ENCODE data around the gene GFRA3.
"Not testable (repeated sequence)": the region's sequence is repeated elsewhere in the genome, so short reads cannot be mapped to it uniquely, and the experiment has no call there.

GFRA3 gene

GRCh38 chr5:138275895-138276294 is 1.5 kb upstream of the GFRA3 start:
- no peak overlapping the region for H3K9ac ChIP-seq (ENCODE audit: low read length)
- H3K36me3 ChIP-seq (ENCODE audit: insufficient read depth, low read length), result no peaks in the 10 kb centered on the region
- no peaks in the 10 kb centered on the region for H3K9me3 ChIP-seq (ENCODE audit: low read length)
- no peak overlapping the region for H3K27ac ChIP-seq (ENCODE audit: low read depth, low read length)
- H3K4me3 ChIP-seq (ENCODE audit: low read depth in 1 of 2, low read length in 2 of 2), result no peak overlapping the region
- no peaks in the 10 kb centered on the region for H3K4me1 ChIP-seq (ENCODE audit: insufficient read depth, low read length)
- H3K27me3 ChIP-seq (ENCODE audit: control insufficient read depth in 1 of 2, insufficient read depth in 2 of 2, low read length in 2 of 2), result peaks cover 0 to 18% of the 10 kb centered on the region in 2 donors

GRCh38 chr5:138275379-138275782 is 960 bp upstream of the GFRA3 start:
- Histone ChIP-seq H3K27ac (ENCODE audit: low read depth, low read length) (no peak overlapping the region), H3K9me3 (ENCODE audit: low read length) (no peaks in the 10 kb centered on the region), H3K9ac (ENCODE audit: low read length) (no peak overlapping the region), H3K4me3 (ENCODE audit: low read depth in 1 of 2, low read length in 2 of 2) (no peak overlapping the region), H3K36me3 (ENCODE audit: insufficient read depth, low read length) (no peaks in the 10 kb centered on the region), H3K4me1 (ENCODE audit: insufficient read depth, low read length) (no peaks in the 10 kb centered on the region), H3K27me3 (ENCODE audit: control insufficient read depth in 1 of 2, insufficient read depth in 2 of 2, low read length in 2 of 2) (peaks cover 0 to 18% of the 10 kb centered on the region in 2 donors)

GRCh38 chr5:138273834-138274188 is 610 bp downstream of the GFRA3 start:
- Histone ChIP-seq H3K9me3 (ENCODE audit: low read length) (no peaks in the 10 kb centered on the region), H3K9ac (ENCODE audit: low read length) (no peak overlapping the region), H3K27ac (ENCODE audit: low read depth, low read length) (no peak overlapping the region), H3K4me1 (ENCODE audit: insufficient read depth, low read length) (no peaks in the 10 kb centered on the region), H3K4me3 (ENCODE audit: low read depth in 1 of 2, low read length in 2 of 2) (no peak overlapping the region), H3K27me3 (ENCODE audit: control insufficient read depth in 1 of 2, insufficient read depth in 2 of 2, low read length in 2 of 2) (peaks cover 0 to 18% of the 10 kb centered on the region in 2 donors), H3K36me3 (ENCODE audit: insufficient read depth, low read length) (no peaks in the 10 kb centered on the region)

GRCh38 chr5:138272681-138273080 is 1.7 kb downstream of the GFRA3 start:
- Histone ChIP-seq H3K4me3 (ENCODE audit: low read depth in 1 of 2, low read length in 2 of 2) (no peak overlapping the region), H3K4me1 (ENCODE audit: insufficient read depth, low read length) (no peaks in the 10 kb centered on the region), H3K9ac (ENCODE audit: low read length) (no peak overlapping the region), H3K9me3 (ENCODE audit: low read length) (no peaks in the 10 kb centered on the region), H3K27me3 (ENCODE audit: control insufficient read depth in 1 of 2, insufficient read depth in 2 of 2, low read length in 2 of 2) (peaks cover 0 to 18% of the 10 kb centered on the region in 2 donors), H3K27ac (ENCODE audit: low read depth, low read length) (no peak overlapping the region), H3K36me3 (ENCODE audit: insufficient read depth, low read length) (no peaks in the 10 kb centered on the region)

- H3K9me3 ChIP-seq (ENCODE audit: low read length), result no peaks in the 10 kb centered on the region
- H3K4me1 ChIP-seq (ENCODE audit: insufficient read depth, low read length), result no peaks in the 10 kb centered on the region
- no peaks in the 10 kb centered on the region for H3K36me3 ChIP-seq (ENCODE audit: insufficient read depth, low read length)
- no peak overlapping the region for H3K27ac ChIP-seq (ENCODE audit: low read depth, low read length)
- no peak overlapping the region for H3K9ac ChIP-seq (ENCODE audit: low read length)
- peaks cover 0 to 18% of the 10 kb centered on the region in 2 donors for H3K27me3 ChIP-seq (ENCODE audit: control insufficient read depth in 1 of 2, insufficient read depth in 2 of 2, low read length in 2 of 2)
- no peak overlapping the region for H3K4me3 ChIP-seq (ENCODE audit: low read depth in 1 of 2, low read length in 2 of 2)
Observed at GRCh38 chr5:138271281-138271680, 3.1 kb downstream of the GFRA3 start.

- Histone ChIP-seq H3K9me3 (ENCODE audit: low read length) (no peaks in the 10 kb centered on the region), H3K4me3 (ENCODE audit: low read depth in 1 of 2, low read length in 2 of 2) (no peak overlapping the region), H3K27me3 (ENCODE audit: control insufficient read depth in 1 of 2, insufficient read depth in 2 of 2, low read length in 2 of 2) (no peaks in the 10 kb centered on the region), H3K9ac (ENCODE audit: low read length) (no peak overlapping the region), H3K27ac (ENCODE audit: low read depth, low read length) (no peak overlapping the region), H3K36me3 (ENCODE audit: insufficient read depth, low read length) (no peaks in the 10 kb centered on the region), H3K4me1 (ENCODE audit: insufficient read depth, low read length) (no peaks in the 10 kb centered on the region)
Observed at GRCh38 chr5:138264183-138264582, 10.2 kb downstream of the GFRA3 start.

GRCh38 chr5:138263581-138263980 is 10.8 kb downstream of the GFRA3 start:
- Histone ChIP-seq H3K27me3 (ENCODE audit: control insufficient read depth in 1 of 2, insufficient read depth in 2 of 2, low read length in 2 of 2) (no peaks in the 10 kb centered on the region), H3K4me1 (ENCODE audit: insufficient read depth, low read length) (no peaks in the 10 kb centered on the region), H3K9me3 (ENCODE audit: low read length) (no peaks in the 10 kb centered on the region), H3K9ac (ENCODE audit: low read length) (no peak overlapping the region), H3K27ac (ENCODE audit: low read depth, low read length) (no peak overlapping the region), H3K4me3 (ENCODE audit: low read depth in 1 of 2, low read length in 2 of 2) (no peak overlapping the region), H3K36me3 (ENCODE audit: insufficient read depth, low read length) (no peaks in the 10 kb centered on the region)

GRCh38 chr5:138258704-138259292 is 15.6 kb downstream of the GFRA3 start:
- H3K27me3 ChIP-seq (ENCODE audit: control insufficient read depth in 1 of 2, insufficient read depth in 2 of 2, low read length in 2 of 2), result no peaks in the 10 kb centered on the region
- H3K9ac ChIP-seq (ENCODE audit: low read length), result no peak overlapping the region
- H3K27ac ChIP-seq (ENCODE audit: low read depth, low read length), result no peak overlapping the region
- no peaks in the 10 kb centered on the region for H3K36me3 ChIP-seq (ENCODE audit: insufficient read depth, low read length)
- no peaks in the 10 kb centered on the region for H3K9me3 ChIP-seq (ENCODE audit: low read length)
- no peaks in the 10 kb centered on the region for H3K4me1 ChIP-seq (ENCODE audit: insufficient read depth, low read length)
- no peak overlapping the region for H3K4me3 ChIP-seq (ENCODE audit: low read depth in 1 of 2, low read length in 2 of 2)

GRCh38 chr5:138257583-138257982 is 16.8 kb downstream of the GFRA3 start:
- Histone ChIP-seq H3K27ac (ENCODE audit: low read depth, low read length) (no peak overlapping the region), H3K9ac (ENCODE audit: low read length) (no peak overlapping the region)

GRCh38 chr5:138252944-138253343 is 21.5 kb downstream of the GFRA3 start:
- Histone ChIP-seq H3K36me3 (ENCODE audit: insufficient read depth, low read length) (no peaks in the 10 kb centered on the region), H3K4me1 (ENCODE audit: insufficient read depth, low read length) (no peaks in the 10 kb centered on the region), H3K27ac (ENCODE audit: low read depth, low read length) (no peak overlapping the region), H3K9me3 (ENCODE audit: low read length) (no peaks in the 10 kb centered on the region), H3K27me3 (ENCODE audit: control insufficient read depth in 1 of 2, insufficient read depth in 2 of 2, low read length in 2 of 2) (no peaks in the 10 kb centered on the region), H3K9ac (ENCODE audit: low read length) (no peak overlapping the region), H3K4me3 (ENCODE audit: low read depth in 1 of 2, low read length in 2 of 2) (no peak overlapping the region)

More at GRCh38 chr5:138257583-138257982, 16.8 kb downstream of the GFRA3 start:
- no peaks in the 10 kb centered on the region for H3K27me3 ChIP-seq (ENCODE audit: control insufficient read depth in 1 of 2, insufficient read depth in 2 of 2, low read length in 2 of 2)
- no peaks in the 10 kb centered on the region for H3K36me3 ChIP-seq (ENCODE audit: insufficient read depth, low read length)
- no peaks in the 10 kb centered on the region for H3K9me3 ChIP-seq (ENCODE audit: low read length)
- no peak overlapping the region for H3K4me3 ChIP-seq (ENCODE audit: low read depth in 1 of 2, low read length in 2 of 2)
- no peaks in the 10 kb centered on the region for H3K4me1 ChIP-seq (ENCODE audit: insufficient read depth, low read length)

GRCh38 chr5:138247800-138248199 is 26.6 kb downstream of the GFRA3 start:
- not testable (repeated sequence) for H3K36me3 ChIP-seq (ENCODE audit: insufficient read depth, low read length); H3K27me3 ChIP-seq (ENCODE audit: control insufficient read depth in 1 of 2, insufficient read depth in 2 of 2, low read length in 2 of 2); H3K27ac ChIP-seq (ENCODE audit: low read depth, low read length); H3K4me3 ChIP-seq (ENCODE audit: low read depth in 1 of 2, low read length in 2 of 2); H3K9me3 ChIP-seq (ENCODE audit: low read length); H3K9ac ChIP-seq (ENCODE audit: low read length); H3K4me1 ChIP-seq (ENCODE audit: insufficient read depth, low read length)

- Histone ChIP-seq H3K9ac (ENCODE audit: low read length) (no peak overlapping the region), H3K4me1 (ENCODE audit: insufficient read depth, low read length) (peaks cover 3% of the 10 kb centered on the region), H3K36me3 (ENCODE audit: insufficient read depth, low read length) (no peaks in the 10 kb centered on the region), H3K9me3 (ENCODE audit: low read length) (no peaks in the 10 kb centered on the region), H3K27me3 (ENCODE audit: control insufficient read depth in 1 of 2, insufficient read depth in 2 of 2, low read length in 2 of 2) (no peaks in the 10 kb centered on the region), H3K27ac (ENCODE audit: low read depth, low read length) (no peak overlapping the region), H3K4me3 (ENCODE audit: low read depth in 1 of 2, low read length in 2 of 2) (no peak overlapping the region)
Observed at GRCh38 chr5:138246822-138247221, 27.6 kb downstream of the GFRA3 start.
